Measurements from ENCODE around the gene TIMM10B. TPM values are rescaled to one million over a fixed set of nuclear protein-coding genes. Genes with fewer than 3 reads are reported as not detected.

The TIMM10B gene
- total RNA-seq, 1 donor from 2014 or later = 53.9 TPM

DNA sequence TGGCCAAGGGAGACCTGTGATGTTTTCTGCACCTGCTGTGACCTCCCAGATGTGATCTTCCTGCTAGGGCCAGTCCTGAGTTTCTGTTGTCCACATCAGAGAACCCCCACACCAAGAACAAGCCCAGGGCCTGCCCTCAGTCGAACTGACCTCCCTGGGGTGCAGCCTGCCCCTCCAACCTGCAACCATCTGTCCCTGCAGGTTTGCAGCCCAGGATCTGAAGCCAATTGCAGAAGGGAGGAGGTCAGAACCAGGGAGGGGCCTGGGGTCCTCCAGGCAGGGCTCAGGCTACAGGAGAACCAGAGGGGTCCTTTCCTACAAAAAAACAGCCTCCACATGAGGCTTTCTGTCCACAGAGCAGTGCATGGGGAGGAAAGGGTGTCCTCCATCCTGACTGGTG lies 8.4 kb upstream of the TIMM10B start:
- no peak for DNase-seq (ENCODE audit: low spot score)

DNA sequence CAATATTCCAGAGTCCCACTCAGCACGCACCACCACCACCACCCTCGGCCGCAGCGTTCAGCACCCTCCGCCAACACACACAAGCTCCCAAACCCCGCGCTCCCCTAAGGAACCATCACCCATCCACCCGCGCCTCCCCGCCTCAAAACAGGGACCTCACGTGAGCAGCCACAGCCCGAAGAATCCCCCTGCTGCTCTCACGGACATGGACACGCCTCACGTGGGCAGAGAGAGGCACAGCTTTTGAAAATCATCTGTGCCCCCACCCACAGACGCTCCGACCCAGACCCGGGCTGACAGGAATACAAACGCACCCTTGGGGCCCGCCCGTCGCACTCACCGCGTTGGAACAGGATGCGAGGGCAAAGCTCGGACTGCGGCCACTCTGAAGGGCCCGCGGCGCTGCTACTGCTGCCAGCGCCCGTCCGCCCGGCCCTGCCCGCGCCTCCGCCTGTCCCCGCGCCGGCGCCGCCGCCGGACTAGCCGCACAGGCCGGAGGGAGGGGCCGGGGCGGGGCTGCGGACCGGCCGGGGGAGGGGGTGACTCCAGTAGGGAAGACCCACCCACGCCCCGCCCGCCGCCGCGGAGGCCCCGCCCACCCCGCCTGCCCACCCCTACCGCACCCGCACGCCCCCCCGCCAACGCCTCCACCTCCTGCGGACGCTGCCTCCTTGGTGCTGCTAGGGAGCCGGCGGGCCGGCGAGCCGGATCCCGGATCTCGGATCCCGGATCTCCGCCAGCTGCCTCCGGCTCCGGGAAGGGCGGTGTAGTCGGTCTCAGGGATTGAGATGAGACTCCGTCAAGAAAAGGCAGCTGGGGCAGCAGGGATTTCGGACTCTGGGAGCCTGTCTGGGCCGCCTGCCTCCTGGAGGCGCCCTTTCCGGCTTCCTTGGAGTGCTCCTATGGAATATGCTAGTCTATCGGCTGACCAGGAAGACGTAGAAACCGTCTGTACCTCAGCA lies 7.6 kb upstream of the TIMM10B start, which contains the start of gene TRIM3:
Gene TRIM3 (minus strand): TSS at position 491 of the 962 bp plus-strand sequence. CDS start 8,246 bp downstream, outside the sequence.
- peak; percentile 93 for DNase-seq (ENCODE audit: low spot score)

GRCh38 chr11:6474413-6474792 lies 6.9 kb upstream of the TIMM10B start:
- DNase-seq (ENCODE audit: low spot score) = no peak

GRCh38 chr11:6474806-6475500 lies 6.3 kb upstream of the TIMM10B start:
- no peak for DNase-seq (ENCODE audit: low spot score)

- no peak for DNase-seq (ENCODE audit: low spot score)
These were observed 5.4 kb upstream of the TIMM10B start for GRCh38 chr11:6475936-6476335.

GRCh38 chr11:6476571-6476970 lies 4.7 kb upstream of the TIMM10B start:
- no peak for DNase-seq (ENCODE audit: low spot score)

- no peak for DNase-seq (ENCODE audit: low spot score)
These were observed 894 bp upstream of the TIMM10B start for GRCh38 chr11:6480299-6480914.

DNA sequence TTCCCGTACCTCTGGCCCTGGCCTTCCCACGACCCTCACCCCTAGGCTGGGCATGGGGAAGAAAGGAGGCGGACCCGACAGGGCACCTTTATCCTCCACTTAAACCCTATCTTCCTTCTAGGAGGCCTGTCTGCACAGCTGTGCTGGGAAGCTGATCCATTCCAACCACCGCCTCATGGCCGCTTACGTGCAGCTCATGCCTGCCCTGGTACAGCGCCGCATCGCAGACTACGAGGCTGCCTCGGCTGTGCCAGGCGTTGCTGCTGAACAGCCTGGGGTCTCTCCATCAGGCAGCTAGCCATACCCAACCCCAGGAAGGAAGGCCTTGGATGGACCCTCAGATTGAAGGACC lies 599 bp downstream of the TIMM10B start:
- DNase-seq (ENCODE audit: low spot score) = no peak

DNA sequence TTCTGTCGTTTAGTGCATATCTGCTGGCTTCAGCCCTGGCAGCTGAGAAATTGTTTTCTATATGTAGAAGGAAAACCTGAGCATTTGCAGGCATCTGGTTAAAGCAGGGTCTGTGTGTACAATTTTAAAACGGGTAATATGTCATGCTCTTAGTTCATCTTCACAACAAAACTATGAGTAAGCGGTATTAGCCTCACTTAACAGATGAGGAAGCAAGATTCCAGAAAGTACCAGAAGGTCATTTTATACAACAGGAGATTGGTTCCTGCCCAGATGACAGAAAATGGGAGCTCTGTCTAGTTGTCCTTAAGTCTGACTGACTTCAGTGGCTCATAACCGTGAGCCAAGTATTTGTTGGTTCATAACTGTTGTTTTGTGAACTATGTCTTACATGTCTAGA lies 1.1 kb downstream of the TIMM10B start:
- DNase-seq (ENCODE audit: low spot score) = no peak

- DNase-seq (ENCODE audit: low spot score) = no peak
These were observed 1.7 kb downstream of the TIMM10B start for GRCh38 chr11:6483015-6483414.

DNA sequence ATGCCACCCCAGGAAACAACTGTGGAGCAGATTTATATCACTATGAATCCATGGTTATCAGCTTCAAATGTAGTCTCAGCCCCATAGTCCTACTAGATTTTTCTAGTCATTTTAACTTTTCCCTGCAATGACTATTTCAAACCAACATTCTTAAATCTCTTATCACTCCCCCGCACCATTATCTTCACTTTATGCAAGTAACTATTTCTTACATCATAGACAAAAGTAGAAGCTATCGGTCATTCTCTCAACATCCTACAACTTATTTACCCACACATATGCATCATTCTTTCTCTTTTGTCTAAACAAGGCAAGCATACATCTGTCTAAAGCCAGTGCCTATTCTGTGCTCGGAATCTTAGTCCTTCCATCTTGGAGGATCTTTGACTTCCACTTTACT lies 4.4 kb downstream of the TIMM10B start:
- DNase-seq (ENCODE audit: low spot score) = no peak

DNA sequence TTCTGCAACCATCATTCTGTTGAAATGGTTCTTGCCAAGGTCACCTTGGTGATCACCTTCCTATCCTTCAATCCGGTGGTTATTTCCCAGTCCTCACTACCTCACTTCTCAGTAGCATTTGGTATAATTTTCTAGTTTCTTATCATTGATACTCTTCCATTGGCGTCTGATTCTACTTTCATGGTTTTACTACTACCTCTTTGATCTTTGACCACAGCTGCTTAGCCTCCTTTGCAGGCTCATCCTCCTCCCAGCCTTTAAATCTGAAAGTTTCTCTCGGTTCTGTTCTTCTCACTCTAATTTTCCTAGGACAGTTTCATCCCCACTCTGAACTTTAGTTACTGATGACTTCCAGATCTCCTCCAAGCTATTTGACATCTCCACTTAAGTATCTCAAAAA lies 5.0 kb downstream of the TIMM10B start:
- no peak for DNase-seq (ENCODE audit: low spot score)

DNA sequence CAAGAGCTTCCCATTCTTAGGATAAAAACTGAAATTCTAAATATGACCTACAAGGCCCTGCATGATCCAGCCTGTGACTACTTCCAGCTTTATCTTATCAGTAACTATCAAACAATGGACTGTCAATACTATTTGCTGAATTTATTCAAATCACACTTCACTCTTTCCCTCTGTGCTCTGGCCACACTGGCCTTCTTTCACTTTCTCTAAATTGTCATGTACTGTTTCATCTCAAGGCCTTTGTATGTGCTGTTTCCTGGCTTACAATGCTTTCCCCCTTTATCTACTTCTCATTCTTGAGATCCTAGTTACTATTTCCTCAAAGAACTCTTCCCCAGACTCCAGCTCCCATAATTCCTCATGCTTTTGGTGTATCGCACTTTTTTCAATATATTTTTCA lies 5.6 kb downstream of the TIMM10B start:
- DNase-seq (ENCODE audit: low spot score) = no peak

GRCh38 chr11:6488342-6488741 lies 7.0 kb downstream of the TIMM10B start:
- DNase-seq (ENCODE audit: low spot score) = no peak

- DNase-seq (ENCODE audit: low spot score) = no peak
These were observed 7.5 kb downstream of the TIMM10B start for GRCh38 chr11:6488821-6489220.

DNA sequence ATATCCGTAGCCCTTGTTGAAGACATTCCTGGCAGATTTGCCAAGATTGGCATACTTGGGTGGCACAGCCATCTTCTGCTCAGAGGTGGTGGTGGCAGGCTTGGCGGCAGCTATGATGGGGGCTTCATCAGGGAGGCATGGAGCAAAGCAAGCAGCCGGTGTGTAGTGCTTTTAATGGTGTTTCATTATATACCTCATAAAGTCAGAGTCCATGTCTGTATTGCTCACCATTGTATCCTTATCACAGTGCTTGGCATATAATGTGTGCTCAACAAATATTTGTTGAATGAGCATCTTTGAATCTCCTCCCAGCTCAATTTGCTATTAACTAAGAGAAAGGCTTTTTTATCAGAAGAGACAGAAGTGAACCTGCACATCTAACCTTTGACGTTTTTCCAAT lies 8.0 kb downstream of the TIMM10B start:
- no peak for DNase-seq (ENCODE audit: low spot score)

DNA sequence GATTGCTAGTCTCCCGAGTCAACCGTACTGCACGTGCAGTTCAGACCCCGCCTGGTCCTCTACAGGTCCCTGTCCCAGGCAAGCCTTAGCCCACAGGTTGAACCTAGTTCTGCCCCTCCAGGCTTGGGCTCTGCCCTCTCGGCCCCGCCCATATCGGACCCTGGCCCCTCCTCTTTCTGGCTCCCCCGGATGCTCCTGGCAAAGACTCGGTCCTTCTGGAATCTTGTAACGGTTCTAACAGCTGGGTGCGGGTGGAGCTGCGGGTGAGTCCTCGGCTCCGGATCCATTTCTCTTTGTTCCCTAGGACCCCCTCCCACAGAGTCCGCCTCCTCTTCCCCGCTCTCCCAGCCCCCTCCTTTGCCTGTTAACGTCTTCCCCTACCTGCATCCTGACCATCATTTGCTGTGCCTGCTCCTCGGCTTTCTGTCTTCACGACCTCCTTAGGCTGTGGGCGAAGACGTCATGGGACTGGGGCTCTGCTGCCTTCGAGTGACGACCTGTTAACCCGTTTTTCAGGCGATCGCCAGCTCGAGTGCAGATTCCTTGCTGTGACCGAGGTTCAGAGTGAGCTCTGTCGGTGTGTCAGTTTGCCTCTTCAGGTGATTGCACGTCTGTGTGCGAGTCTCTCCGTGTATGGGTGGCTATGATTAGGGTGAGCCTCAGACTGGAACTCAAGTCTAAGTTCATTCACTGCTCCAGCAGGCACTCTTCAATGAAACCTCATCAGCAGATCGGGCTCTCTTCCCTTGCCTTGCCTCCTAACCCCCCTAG lies 16.0 kb downstream of the TIMM10B start, which contains the start of gene DNHD1:
Gene DNHD1 (plus strand): TSS at position 212 of the 771 bp plus-strand sequence. CDS start 936 bp downstream, outside the sequence.
- DNase-seq (ENCODE audit: low spot score) = no peak

- no peak for DNase-seq (ENCODE audit: low spot score)
These were observed 16.8 kb downstream of the TIMM10B start for GRCh38 chr11:6498121-6498520.

DNA sequence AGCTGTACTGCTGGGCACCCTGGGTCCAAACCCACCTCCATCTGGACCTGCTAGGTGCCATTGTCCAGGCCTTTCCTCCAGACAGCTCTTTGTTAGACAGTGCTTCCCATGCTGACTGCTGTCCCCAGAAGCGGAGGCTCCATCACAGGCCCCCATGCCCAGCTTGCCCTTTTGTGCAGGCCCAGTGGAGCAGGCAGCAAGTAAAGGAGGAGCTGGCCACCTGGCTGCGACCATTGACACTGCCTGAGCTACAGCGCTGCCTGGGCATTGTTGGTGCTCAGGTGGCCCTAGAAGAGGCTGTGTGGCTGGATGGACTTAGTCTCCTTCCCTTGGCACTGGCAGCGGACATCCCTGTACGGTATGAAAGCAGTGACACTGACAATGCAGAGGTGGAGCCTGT lies 17.2 kb downstream of the TIMM10B start:
- DNase-seq (ENCODE audit: low spot score) = no peak

DNA sequence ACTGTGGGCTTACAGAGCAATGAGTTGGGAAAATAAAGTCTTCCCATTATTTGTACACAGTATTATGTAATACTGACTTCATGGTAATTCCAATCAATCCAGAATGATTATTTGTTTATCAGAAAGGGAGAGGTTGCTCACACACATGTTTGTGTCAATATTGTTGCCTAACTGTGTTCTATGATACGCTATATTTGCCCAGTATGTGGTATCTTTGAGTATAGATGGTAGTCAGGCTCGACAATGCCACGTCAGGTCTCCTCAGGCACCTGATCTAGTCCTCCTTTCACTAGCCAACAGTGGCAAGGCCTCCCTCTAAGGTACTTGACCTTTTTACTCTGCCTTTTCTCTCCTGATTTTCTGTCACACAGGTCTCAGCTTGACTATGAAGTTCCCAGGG lies 21.1 kb downstream of the TIMM10B start:
- DNase-seq (ENCODE audit: low spot score) = no peak

GRCh38 chr11:6504166-6504565 lies 22.9 kb downstream of the TIMM10B start:
- DNase-seq (ENCODE audit: low spot score) = no peak

All from mucosa of gallbladder (tissue), 1 donor.